Measurements from ENCODE around the gene IPP. TPM values are rescaled to one million over a fixed set of nuclear protein-coding genes. Genes with fewer than 3 reads are reported as not detected.

Gene IPP
- total RNA-seq, 4 donors from 2014 or later, result 6.7 to 16.3 (median 8.0) TPM

DNA sequence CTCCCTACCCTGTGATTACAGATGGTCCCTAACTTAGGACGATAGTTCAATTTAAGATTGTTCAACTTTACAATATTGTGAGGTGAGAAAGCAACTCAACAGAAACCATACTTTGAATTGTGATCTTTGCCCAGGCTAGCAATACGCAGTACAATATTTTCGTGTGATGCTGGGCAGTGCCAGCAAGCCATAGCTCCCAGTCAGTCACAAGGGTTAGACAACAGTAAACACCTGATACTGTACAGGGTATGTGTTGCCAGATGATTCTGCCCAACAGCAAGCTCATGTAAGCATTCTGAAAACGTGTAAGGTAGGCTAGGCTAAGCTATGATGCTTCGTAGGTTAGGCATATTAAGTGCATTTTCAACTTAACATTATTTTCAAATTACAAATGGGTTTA, 76.0 kb downstream of the IPP start:
- no peaks in the 10 kb centered on the region for H3K36me3 ChIP-seq
- peaks cover 15 to 95% (median 20%) of the 10 kb centered on the region in 3 donors for H3K4me1 ChIP-seq
- H3K4me3 ChIP-seq, result no peak overlapping the region
- 80 to 88% methylated on average over 5 of the region's 5 CpGs for WGBS, 2 donors (ENCODE audit: low coverage in 1 of 2)
- H3K27me3 ChIP-seq, result no peaks in the 10 kb centered on the region
- ATAC-seq, result no peak
- TF ChIP-seq, protein P1, sequence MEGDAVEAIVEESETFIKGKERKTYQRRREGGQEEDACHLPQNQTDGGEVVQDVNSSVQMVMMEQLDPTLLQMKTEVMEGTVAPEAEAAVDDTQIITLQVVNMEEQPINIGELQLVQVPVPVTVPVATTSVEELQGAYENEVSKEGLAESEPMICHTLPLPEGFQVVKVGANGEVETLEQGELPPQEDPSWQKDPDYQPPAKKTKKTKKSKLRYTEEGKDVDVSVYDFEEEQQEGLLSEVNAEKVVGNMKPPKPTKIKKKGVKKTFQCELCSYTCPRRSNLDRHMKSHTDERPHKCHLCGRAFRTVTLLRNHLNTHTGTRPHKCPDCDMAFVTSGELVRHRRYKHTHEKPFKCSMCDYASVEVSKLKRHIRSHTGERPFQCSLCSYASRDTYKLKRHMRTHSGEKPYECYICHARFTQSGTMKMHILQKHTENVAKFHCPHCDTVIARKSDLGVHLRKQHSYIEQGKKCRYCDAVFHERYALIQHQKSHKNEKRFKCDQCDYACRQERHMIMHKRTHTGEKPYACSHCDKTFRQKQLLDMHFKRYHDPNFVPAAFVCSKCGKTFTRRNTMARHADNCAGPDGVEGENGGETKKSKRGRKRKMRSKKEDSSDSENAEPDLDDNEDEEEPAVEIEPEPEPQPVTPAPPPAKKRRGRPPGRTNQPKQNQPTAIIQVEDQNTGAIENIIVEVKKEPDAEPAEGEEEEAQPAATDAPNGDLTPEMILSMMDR (IDR thresholded peaks at IDR 0.05), result no peak
- TF ChIP-seq POLR2AphosphoS5 (IDR thresholded peaks at IDR 0.05) (no peak), EP300 (IDR thresholded peaks at IDR 0.05) (no peak), POLR2A (IDR thresholded peaks at IDR 0.05) (no peak)
- no peak overlapping the region for H3K27ac ChIP-seq
- no peaks in the 10 kb centered on the region for H3K9me3 ChIP-seq

DNA sequence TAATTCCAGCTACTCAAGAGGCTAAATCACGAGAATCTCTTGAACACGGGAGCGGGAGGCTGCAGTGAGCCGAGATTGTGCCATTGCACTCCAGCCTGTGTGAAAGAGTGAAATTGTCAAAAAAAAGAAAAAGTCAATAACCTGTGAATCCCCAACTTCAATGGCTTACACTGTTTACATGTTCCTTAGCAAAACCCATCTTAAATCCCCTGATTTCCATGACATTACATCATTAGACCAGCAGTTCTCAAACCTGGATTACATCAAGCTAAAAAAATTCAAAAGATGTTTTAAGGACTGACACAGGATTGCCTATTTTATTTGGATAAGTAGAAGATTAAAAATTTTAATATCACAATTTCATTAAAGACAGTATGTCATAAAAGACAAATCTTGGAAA, 76.5 kb downstream of the IPP start:
- ATAC-seq, result no peak
- Histone ChIP-seq H3K4me3 (no peak overlapping the region), H3K9me3 (no peaks in the 10 kb centered on the region), H3K27ac (no peak overlapping the region), H3K4me1 (peaks cover 16 to 95% (median 17%) of the 10 kb centered on the region in 3 donors), H3K27me3 (no peaks in the 10 kb centered on the region), H3K36me3 (no peaks in the 10 kb centered on the region)
- TF ChIP-seq EP300 (IDR thresholded peaks at IDR 0.05) (no peak), POLR2AphosphoS5 (IDR thresholded peaks at IDR 0.05) (no peak), POLR2A (IDR thresholded peaks at IDR 0.05) (no peak)
- TF ChIP-seq, protein P1 (IDR thresholded peaks at IDR 0.05), result no peak
- 88 to 89% methylated on average over 4 of the region's 4 CpGs for WGBS, 2 donors (ENCODE audit: low coverage in 1 of 2)

DNA sequence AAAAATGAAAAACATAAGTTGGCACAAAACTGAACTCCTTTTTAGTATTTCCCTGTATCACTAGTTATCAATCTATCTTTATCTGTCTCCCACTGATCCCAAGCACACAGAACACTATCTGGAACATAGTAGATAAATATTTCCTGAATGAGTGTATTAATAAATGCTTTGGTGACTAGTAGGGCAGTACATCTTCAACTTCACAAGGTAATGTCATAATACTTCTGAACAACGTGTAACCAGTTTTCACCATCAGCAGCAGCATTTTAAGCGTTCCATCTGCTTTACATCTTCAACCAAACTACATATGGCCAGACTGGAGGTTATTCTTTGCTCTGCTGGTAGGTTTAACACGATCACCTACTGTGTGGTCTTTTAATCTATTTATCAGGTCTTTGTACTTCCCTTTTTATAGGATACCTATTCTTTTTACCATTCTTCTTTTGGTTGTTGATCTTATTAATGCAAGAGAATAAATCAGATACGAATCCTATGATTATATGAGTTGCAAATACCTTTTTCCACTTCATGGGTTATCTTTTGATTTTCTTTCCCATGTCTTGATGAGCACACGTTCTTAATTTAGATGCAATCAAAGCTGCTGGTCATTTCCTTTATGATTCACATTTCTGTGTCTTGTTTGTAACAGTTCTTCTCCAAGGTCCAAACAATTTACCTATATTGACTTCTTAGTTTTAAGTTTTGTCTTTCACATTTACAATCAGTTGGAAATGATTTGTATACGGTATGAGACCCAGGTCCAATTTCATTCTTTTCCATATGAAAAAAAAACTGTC, 80.4 kb downstream of the IPP start:
- Histone ChIP-seq H3K27ac (no peak overlapping the region), H3K27me3 (no peaks in the 10 kb centered on the region), H3K4me1 (peaks cover 2 to 85% (median 5%) of the 10 kb centered on the region in 3 donors), H3K36me3 (no peaks in the 10 kb centered on the region), H3K4me3 (no peak overlapping the region), H3K9me3 (no peaks in the 10 kb centered on the region)
- 35 to 70% methylated on average over 6 of the region's 6 CpGs for WGBS, 2 donors (ENCODE audit: low coverage in 1 of 2)
- ATAC-seq, result no peak
- TF ChIP-seq POLR2A (IDR thresholded peaks at IDR 0.05), result no peak
- no peak for TF ChIP-seq EP300 (IDR thresholded peaks at IDR 0.05)
- TF ChIP-seq, protein P1 (IDR thresholded peaks at IDR 0.05), result no peak
- TF ChIP-seq POLR2AphosphoS5 (IDR thresholded peaks at IDR 0.05), result no peak

DNA sequence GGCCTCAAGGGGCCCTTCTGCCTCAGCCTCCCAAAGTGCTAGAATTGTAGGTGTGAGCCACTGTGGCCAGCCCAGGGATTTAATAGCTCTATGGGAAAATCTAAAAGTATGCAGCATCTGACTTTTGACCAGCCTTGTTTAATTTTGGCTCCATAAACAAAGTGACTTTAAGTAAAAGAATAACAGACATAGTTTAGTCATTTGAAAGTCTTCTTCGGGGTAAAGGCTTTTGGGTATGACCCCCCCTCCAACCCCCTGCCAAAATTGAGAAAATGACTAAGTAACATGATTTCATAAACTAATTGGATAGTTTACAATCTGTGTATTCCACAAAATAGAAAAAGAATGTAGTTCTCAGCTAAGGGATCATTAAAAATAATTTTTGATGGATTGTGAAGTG, 81.1 kb downstream of the IPP start:
- H3K4me1 ChIP-seq, result peaks cover 2 to 78% (median 5%) of the 10 kb centered on the region in 3 donors
- no peak for ATAC-seq
- no peaks in the 10 kb centered on the region for H3K9me3 ChIP-seq
- H3K27me3 ChIP-seq, result no peaks in the 10 kb centered on the region
- H3K36me3 ChIP-seq, result no peaks in the 10 kb centered on the region
- TF ChIP-seq, protein P1 (IDR thresholded peaks at IDR 0.05), result no peak
- TF ChIP-seq POLR2A (IDR thresholded peaks at IDR 0.05) (no peak), EP300 (IDR thresholded peaks at IDR 0.05) (no peak), POLR2AphosphoS5 (IDR thresholded peaks at IDR 0.05) (no peak)
- no peak overlapping the region for H3K27ac ChIP-seq
- no peak overlapping the region for H3K4me3 ChIP-seq
- 9 to 15% methylated on average over 1 of the region's 1 CpG for WGBS, 2 donors (ENCODE audit: low coverage in 1 of 2)

DNA sequence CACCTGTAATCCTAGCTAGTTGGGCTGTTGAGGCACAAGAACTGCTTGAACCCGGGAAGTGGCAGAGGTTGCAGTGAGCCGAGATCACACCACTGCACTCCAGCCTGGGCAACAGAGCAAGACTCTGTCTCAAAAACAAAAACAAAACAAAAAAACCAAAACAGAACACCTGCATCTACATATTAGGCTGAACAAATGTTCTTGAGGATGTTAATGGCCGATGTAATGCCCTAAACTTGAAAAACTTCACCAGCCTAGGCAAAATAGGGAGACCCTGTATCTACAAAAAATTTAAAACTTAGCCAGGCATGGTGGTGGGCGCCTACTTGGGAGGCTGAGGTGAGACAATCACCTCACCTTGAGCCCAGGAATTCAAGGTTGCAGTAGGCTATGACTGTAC, 81.9 kb downstream of the IPP start:
- Histone ChIP-seq H3K4me3 (no peak overlapping the region), H3K27me3 (no peaks in the 10 kb centered on the region), H3K36me3 (no peaks in the 10 kb centered on the region), H3K27ac (no peak overlapping the region), H3K9me3 (no peaks in the 10 kb centered on the region), H3K4me1 (peaks cover 2 to 70% (median 5%) of the 10 kb centered on the region in 3 donors)
- WGBS, 2 donors (ENCODE audit: low coverage in 1 of 2), result 93 to 100% methylated on average over 3 to 4 of the region's 4 CpGs
- TF ChIP-seq, protein P1 (IDR thresholded peaks at IDR 0.05), result no peak
- no peak for TF ChIP-seq EP300 (IDR thresholded peaks at IDR 0.05)
- no peak for TF ChIP-seq POLR2A (IDR thresholded peaks at IDR 0.05)
- no peak for TF ChIP-seq POLR2AphosphoS5 (IDR thresholded peaks at IDR 0.05)
- ATAC-seq, result no peak

Data from gastroesophageal sphincter (tissue), 4 donors.